WTC11 (cell line): ENCODE results near the gene TUNAR.

ENCODE experiments used
- CREB1 ChIP-seq: sonication (generic); formaldehyde crosslinking; IDR thresholded peaks from 2 replicates; pipeline ENCODE4 v1.8.0; 2023; ENCODE audit warnings: mild to moderate bottlenecking, missing genetic modification reagents
- CTCF ChIP-seq: fragments of 200-600 bp; IDR thresholded peaks from 2 replicates; pipeline ENCODE4 v1.8.0; 2022; ENCODE audit warnings: antibody characterized with exemption
- JUN ChIP-seq: sonication (generic); formaldehyde crosslinking; IDR thresholded peaks from 2 replicates; pipeline ENCODE4 v1.8.0; 2023; ENCODE audit warnings: mild to moderate bottlenecking, missing genetic modification reagents
- MAX ChIP-seq: sonication (generic); formaldehyde crosslinking; IDR thresholded peaks from 2 replicates; pipeline ENCODE4 v1.8.0; 2022; ENCODE audit warnings: mild to moderate bottlenecking, missing genetic modification reagents
- NFYB ChIP-seq: sonication (generic); formaldehyde crosslinking; conservative IDR thresholded peaks from 2 replicates; pipeline ENCODE4 v1.8.0; 2022; ENCODE audit warnings: low read depth, missing genetic modification reagents
- NR1H2 ChIP-seq: sonication (generic); formaldehyde crosslinking; IDR thresholded peaks from 2 replicates; pipeline ENCODE4 v1.9.0; 2021; ENCODE audit warnings: mild to moderate bottlenecking, moderate library complexity, missing genetic modification reagents
- USF1 ChIP-seq: sonication (generic); formaldehyde crosslinking; IDR thresholded peaks from 2 replicates; pipeline ENCODE4 v1.8.0; 2022; ENCODE audit warnings: mild to moderate bottlenecking, missing genetic modification reagents
- ZBTB43 ChIP-seq: sonication (generic); formaldehyde crosslinking; IDR thresholded peaks from 2 replicates; pipeline ENCODE4 v1.8.1; 2023; ENCODE audit warnings: mild to moderate bottlenecking, missing genetic modification reagents
- ZMAT4 ChIP-seq: fragments of 250-450 bp; sonication (Bioruptor Pico); IDR thresholded peaks from 2 replicates; pipeline ENCODE4 v1.9.0; 2021; ENCODE audit warnings: mild to moderate bottlenecking
- ZNF232 ChIP-seq: sonication (generic); formaldehyde crosslinking; IDR thresholded peaks from 2 replicates; pipeline ENCODE4 v1.8.0; 2022; ENCODE audit warnings: mild to moderate bottlenecking, missing genetic modification reagents
- ZNF416 ChIP-seq: fragments of 250-450 bp; sonication (Bioruptor Pico); IDR thresholded peaks from 2 replicates; pipeline ENCODE4 v1.9.0; 2021; ENCODE audit warnings: mild to moderate bottlenecking, inconsistent platforms
- TF ChIP-seq, protein P1 (sequence below): sonication (generic); formaldehyde crosslinking; IDR thresholded peaks from 2 replicates; pipeline ENCODE4 v1.8.1; 2023; ENCODE audit warnings: mild to moderate bottlenecking, missing genetic modification reagents, moderate library complexity

GRCh38 chr14:95855606-95856005 lies 21.0 kb upstream of the TUNAR start:
- no peak for TF ChIP-seq ZNF416 (CRISPR knock-in tag)
- TF ChIP-seq NR1H2: no peak
- TF ChIP-seq CTCF: no peak
- TF ChIP-seq JUN: no peak
- no peak for TF ChIP-seq CREB1 (CRISPR knock-in tag)
- no peak for TF ChIP-seq ZNF232 (CRISPR knock-in tag)
- TF ChIP-seq NFYB (CRISPR knock-in tag): no peak
- TF ChIP-seq USF1 (CRISPR knock-in tag): no peak
- TF ChIP-seq ZBTB43 (CRISPR knock-in tag): no peak
- TF ChIP-seq, protein P1, sequence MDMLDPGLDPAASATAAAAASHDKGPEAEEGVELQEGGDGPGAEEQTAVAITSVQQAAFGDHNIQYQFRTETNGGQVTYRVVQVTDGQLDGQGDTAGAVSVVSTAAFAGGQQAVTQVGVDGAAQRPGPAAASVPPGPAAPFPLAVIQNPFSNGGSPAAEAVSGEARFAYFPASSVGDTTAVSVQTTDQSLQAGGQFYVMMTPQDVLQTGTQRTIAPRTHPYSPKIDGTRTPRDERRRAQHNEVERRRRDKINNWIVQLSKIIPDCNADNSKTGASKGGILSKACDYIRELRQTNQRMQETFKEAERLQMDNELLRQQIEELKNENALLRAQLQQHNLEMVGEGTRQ (CRISPR knock-in tag): no peak
- TF ChIP-seq MAX (CRISPR knock-in tag): no peak
- TF ChIP-seq ZMAT4 (CRISPR knock-in tag): no peak
